Measurements from ENCODE around the gene ATP8B3. TPM values are rescaled to one million over a fixed set of nuclear protein-coding genes. Genes with fewer than 3 reads are reported as not detected.

Gene ATP8B3
- total RNA-seq, 2 donors from 2014 or later = 4.6 to 6.0 TPM

DNA sequence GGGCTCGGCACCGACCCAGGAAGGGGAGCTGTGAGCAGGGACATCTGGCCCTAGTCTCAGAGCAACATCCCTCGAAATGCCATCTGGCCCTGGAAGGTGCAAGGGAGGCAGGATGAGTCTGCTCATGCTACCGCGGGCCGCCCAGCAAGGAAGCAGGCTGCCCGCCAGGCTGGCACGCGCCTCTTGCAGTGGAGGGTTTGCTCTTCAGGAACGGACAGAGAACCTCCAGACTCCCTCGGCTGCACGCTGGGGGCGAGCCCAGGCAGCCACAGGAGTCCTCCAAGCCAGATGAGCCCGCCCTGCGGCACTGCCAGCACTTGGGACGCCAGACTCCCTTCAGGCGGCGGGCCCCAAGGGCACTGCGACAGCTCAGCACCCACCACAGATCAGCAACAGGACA, 10.1 kb upstream of the ATP8B3 start:
- no peaks in the 10 kb centered on the region for H3K9me3 ChIP-seq (ENCODE audit: control insufficient read depth, low read length, poor library complexity, severe bottlenecking)
- Mint-ChIP-seq H3K27ac (peak overlapping the region; percentile 14), H3K4me3 (no peak overlapping the region), H3K36me3 (ENCODE audit: low read depth) (peaks cover 5% of the 10 kb centered on the region), H3K27me3 (no peaks in the 10 kb centered on the region), H3K4me1 (peaks cover 5% of the 10 kb centered on the region)
- no peak for DNase-seq
- ATAC-seq = no peak

GRCh38 chr19:1819341-1820255, 7.5 kb upstream of the ATP8B3 start:
- H3K27ac Mint-ChIP-seq = no peak overlapping the region
- H3K4me3 Mint-ChIP-seq = no peak overlapping the region
- no peaks in the 10 kb centered on the region for H3K4me1 Mint-ChIP-seq
- H3K36me3 Mint-ChIP-seq (ENCODE audit: low read depth) = peaks cover 5% of the 10 kb centered on the region
- no peak for DNase-seq
- H3K9me3 ChIP-seq (ENCODE audit: control insufficient read depth, low read length, poor library complexity, severe bottlenecking) = no peaks in the 10 kb centered on the region
- H3K27me3 Mint-ChIP-seq = no peaks in the 10 kb centered on the region
- ATAC-seq = no peak

DNA sequence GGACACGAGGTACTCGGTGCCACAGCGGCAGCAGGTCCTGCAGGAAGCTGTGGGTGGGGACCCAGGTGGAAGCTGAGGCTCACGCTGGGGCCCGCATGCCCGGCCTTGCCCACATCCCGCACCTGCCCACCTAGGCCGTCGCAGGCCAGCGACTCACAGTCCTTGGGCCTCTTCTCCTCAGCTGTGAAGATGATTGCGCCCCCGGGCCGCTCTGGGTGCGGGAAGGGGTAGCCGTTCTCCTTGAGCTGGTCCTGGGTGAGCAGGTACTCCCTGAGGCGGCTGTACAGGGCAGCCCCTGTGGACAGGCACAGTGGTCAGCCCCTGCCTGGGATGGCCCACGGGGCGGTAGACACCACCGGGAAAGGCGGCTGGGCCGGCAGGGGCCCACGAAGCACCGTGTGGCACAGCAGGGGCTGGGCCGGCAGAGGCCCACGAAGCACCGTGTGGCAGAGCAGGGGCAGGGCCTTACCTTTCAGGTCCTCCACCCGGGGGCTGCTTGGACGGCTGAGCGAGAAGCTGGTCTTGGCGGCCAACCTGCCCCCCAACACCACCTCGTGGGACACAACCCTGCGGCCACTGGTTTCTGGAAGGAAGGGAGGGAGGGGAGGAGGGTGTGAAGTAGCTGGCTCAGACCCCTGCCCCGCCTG, 6.6 kb upstream of the ATP8B3 start:
- no peak for ATAC-seq
- H3K9me3 ChIP-seq (ENCODE audit: control insufficient read depth, low read length, poor library complexity, severe bottlenecking) = no peaks in the 10 kb centered on the region
- Mint-ChIP-seq H3K36me3 (ENCODE audit: low read depth) (peaks cover 5% of the 10 kb centered on the region), H3K4me3 (no peak overlapping the region), H3K4me1 (no peaks in the 10 kb centered on the region), H3K27ac (peak overlapping the region; percentile 51), H3K27me3 (no peaks in the 10 kb centered on the region)
- no peak for DNase-seq

GRCh38 chr19:1817553-1818179, 5.6 kb upstream of the ATP8B3 start:
- Mint-ChIP-seq H3K4me1 (peaks cover 6% of the 10 kb centered on the region), H3K27ac (peak overlapping the region; percentile 51), H3K4me3 (no peak overlapping the region), H3K27me3 (no peaks in the 10 kb centered on the region), H3K36me3 (ENCODE audit: low read depth) (peaks cover 5% of the 10 kb centered on the region)
- no peak for ATAC-seq
- H3K9me3 ChIP-seq (ENCODE audit: control insufficient read depth, low read length, poor library complexity, severe bottlenecking) = no peaks in the 10 kb centered on the region
- no peak for DNase-seq

DNA sequence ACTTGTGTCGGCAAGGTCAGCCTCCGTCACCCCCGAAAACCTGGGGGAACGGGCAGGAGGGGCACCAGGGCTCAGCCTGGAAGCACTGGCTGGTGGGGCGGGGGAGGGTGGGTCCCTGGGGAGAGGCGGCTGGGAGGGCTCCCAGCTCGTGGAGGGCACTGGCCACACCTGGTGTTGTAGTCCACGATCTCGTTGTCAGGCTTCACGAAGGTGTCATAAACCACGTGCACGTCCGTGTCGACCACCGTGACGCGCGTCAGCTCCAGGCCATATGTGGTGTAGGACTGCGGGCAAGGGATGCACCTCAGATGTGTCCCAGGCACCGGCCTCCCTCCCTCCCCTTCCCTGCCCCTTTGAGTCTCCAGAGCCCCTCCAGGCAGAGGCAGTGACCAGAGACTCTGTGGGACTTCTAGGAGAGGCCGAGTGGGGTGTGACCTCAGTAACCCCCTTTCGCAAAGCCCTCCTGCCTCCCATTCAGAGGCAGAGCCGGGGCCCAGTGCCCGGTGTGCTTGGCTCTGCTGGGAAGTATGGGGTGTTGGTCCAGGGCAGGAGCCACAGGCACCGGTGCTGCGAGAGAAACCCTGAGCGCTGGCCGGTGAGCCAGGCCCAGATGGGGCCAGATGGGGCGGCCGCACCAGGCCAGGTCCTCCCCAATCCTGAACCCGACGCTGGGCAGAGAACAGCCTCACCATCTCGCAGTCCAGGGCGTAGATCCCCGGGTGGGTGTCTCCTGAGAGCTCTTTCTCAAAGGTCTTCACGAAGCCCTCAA, 4.6 kb upstream of the ATP8B3 start:
- DNase-seq (no peak), ATAC-seq (no peak)
- Mint-ChIP-seq H3K27me3 (no peaks in the 10 kb centered on the region), H3K27ac (no peak overlapping the region), H3K4me3 (no peak overlapping the region), H3K36me3 (ENCODE audit: low read depth) (peaks cover 3% of the 10 kb centered on the region), H3K4me1 (peaks cover 9% of the 10 kb centered on the region)
- H3K9me3 ChIP-seq (ENCODE audit: control insufficient read depth, low read length, poor library complexity, severe bottlenecking) = no peaks in the 10 kb centered on the region

GRCh38 chr19:1815605-1816529, 3.8 kb upstream of the ATP8B3 start:
- no peaks in the 10 kb centered on the region for H3K9me3 ChIP-seq (ENCODE audit: control insufficient read depth, low read length, poor library complexity, severe bottlenecking)
- Mint-ChIP-seq H3K4me3 (peak overlapping the region; percentile 52), H3K27me3 (no peaks in the 10 kb centered on the region), H3K27ac (no peak overlapping the region), H3K4me1 (peaks cover 12% of the 10 kb centered on the region), H3K36me3 (ENCODE audit: low read depth) (peaks cover 3% of the 10 kb centered on the region)
- ATAC-seq = no peak
- DNase-seq = no peak

- peaks cover 12% of the 10 kb centered on the region for H3K4me1 Mint-ChIP-seq
- no peaks in the 10 kb centered on the region for H3K9me3 ChIP-seq (ENCODE audit: control insufficient read depth, low read length, poor library complexity, severe bottlenecking)
- DNase-seq (no peak), ATAC-seq (no peak)
- H3K27ac Mint-ChIP-seq = no peak overlapping the region
- no peaks in the 10 kb centered on the region for H3K27me3 Mint-ChIP-seq
- H3K36me3 Mint-ChIP-seq (ENCODE audit: low read depth) = no peaks in the 10 kb centered on the region
- peak overlapping the region; percentile 28 for H3K4me3 Mint-ChIP-seq
Observed at GRCh38 chr19:1814833-1815604, 2.9 kb upstream of the ATP8B3 start.

DNA sequence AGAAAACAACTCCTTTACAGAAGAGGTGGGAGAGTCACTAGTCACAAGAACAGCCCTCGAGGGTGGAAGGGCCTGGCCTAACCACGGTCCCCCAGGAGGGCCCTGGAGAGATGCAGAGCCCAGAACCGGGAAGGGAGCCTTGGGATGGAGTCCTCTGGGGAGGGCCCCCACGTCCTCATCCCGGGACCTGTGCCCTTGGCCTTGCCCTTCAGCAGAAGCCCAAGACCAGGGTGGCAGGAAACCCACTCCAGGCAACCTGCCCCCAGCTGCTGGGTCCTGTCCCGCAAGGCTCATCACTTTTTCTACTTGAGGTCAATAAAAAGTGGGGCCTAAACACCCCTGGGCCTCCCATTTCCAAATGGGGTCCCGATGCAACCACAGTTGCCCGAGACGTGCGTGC, 2.3 kb upstream of the ATP8B3 start:
- peaks cover 12% of the 10 kb centered on the region for H3K4me1 Mint-ChIP-seq
- no peaks in the 10 kb centered on the region for H3K36me3 Mint-ChIP-seq (ENCODE audit: low read depth)
- H3K27ac Mint-ChIP-seq = no peak overlapping the region
- H3K9me3 ChIP-seq (ENCODE audit: control insufficient read depth, low read length, poor library complexity, severe bottlenecking) = no peaks in the 10 kb centered on the region
- H3K4me3 Mint-ChIP-seq = no peak overlapping the region
- ATAC-seq = no peak
- no peaks in the 10 kb centered on the region for H3K27me3 Mint-ChIP-seq
- DNase-seq = no peak

DNA sequence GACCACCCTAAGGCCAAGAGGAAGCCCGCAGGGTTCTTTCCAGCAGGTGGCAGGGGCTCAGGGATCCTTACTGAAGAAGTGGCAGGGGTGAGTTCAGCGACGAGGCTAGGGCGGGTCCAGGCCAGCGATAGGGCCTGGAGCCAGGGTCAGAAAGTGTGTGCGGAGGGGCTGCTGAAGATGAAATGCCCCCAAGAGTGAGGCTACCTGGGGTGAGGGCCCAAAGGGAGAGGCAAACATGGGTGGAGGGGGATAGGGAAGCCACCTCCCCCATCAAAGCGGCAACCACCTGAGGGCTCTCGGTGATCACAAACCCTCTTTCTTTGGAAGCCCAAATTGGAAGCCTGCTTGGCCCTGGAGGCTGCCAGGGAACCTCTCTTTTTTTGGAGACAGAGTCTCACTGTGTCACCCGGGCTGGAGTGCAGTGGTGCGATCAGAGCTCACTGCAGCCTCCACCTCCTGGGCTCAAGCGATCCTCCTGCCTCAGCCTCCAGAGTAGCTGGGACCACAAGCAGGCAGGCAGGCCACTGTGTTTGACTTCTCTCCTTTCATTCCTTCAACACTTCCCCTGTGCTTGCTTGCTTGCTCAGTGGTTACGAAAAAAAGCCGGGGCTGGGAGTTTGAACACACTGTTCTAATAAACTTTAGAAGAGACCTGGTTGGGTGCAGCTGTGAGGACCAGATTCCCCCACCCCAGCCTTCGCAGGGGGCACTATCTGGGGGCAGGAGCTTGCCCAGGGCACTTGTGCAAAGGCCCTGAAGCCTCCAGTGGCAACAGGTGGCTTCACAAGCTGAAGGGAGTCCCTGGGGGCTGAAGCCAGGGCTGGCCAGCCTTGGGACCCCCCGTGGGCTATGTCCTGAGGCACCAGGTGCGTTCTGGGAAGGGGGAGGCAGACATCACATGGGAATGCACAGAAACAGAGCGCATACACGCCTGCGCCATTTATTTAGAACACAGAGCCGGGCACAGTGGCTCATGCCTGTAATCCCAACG, 1.4 kb upstream of the ATP8B3 start:
- no peaks in the 10 kb centered on the region for H3K9me3 ChIP-seq (ENCODE audit: control insufficient read depth, low read length, poor library complexity, severe bottlenecking)
- Mint-ChIP-seq H3K27me3 (no peaks in the 10 kb centered on the region), H3K4me1 (peaks cover 12% of the 10 kb centered on the region), H3K36me3 (ENCODE audit: low read depth) (no peaks in the 10 kb centered on the region), H3K4me3 (peak overlapping the region; percentile 96), H3K27ac (peak overlapping the region; percentile 91)
- DNase-seq = no peak
- no peak for ATAC-seq

GRCh38 chr19:1812426-1813191, 533 bp upstream of the ATP8B3 start:
- Mint-ChIP-seq H3K4me3 (peak overlapping the region; percentile 96), H3K27ac (peak overlapping the region; percentile 91)
- DNase-seq = peak; percentile 63 to 83 (median 80)

More at GRCh38 chr19:1812426-1813191, 533 bp upstream of the ATP8B3 start:
- ATAC-seq = peak; percentile 79
- no peaks in the 10 kb centered on the region for H3K36me3 Mint-ChIP-seq (ENCODE audit: low read depth)
- peaks cover 12% of the 10 kb centered on the region for H3K4me1 Mint-ChIP-seq
- H3K27me3 Mint-ChIP-seq = no peaks in the 10 kb centered on the region
- H3K9me3 ChIP-seq (ENCODE audit: control insufficient read depth, low read length, poor library complexity, severe bottlenecking) = no peaks in the 10 kb centered on the region
